Breast epithelium (tissue), 3 donors: ENCODE data around the gene TMEM161A.

Source experiments
- POLR2A ChIP-seq: fragments of 450-650 bp; IDR thresholded peaks from one replicate; pipeline ENCODE4 v1.6.1; 2016; ENCODE audit warnings: antibody characterized with exemption, mild to moderate bottlenecking, moderate library complexity
- POLR2AphosphoS5 ChIP-seq, 3 donors: sonication (generic); formaldehyde crosslinking; IDR thresholded peaks; one replicate each; pipeline ENCODE4 v1.6.1; 2017; ENCODE audit warnings: antibody characterized with exemption in 3 of 3
- TF ChIP-seq, protein P1 (sequence below), 3 donors: fragments of 450-650 bp; IDR thresholded peaks; one replicate each; pipeline ENCODE4 v1.5.1; 2016 to 2017; ENCODE audit warnings: antibody characterized with exemption in 3 of 3, mild to moderate bottlenecking in 3 of 3, moderate library complexity in 3 of 3

DNA sequence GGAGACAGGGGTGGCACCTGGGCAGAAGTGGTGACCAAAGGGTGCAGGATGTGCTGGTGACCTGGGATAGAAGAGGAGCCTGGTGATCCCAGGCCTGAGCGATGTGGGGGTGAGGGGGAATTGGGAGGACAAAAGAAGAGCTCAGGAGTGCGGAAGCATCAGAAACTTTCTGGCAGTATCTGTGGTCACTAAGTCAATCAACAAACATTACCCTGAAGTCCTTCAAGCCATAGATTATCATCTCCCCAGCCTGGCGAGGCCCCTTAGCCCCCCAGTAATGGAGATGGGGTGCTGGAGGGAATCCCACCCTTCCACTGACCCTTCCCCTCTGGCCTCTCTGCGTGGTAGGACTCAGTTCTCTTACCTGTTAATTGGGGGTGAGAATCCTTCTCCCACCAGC is 21.3 kb upstream of the TMEM161A start:
- TF ChIP-seq POLR2A (no peak), POLR2AphosphoS5 (IDR thresholded peaks at IDR 0.05) (no peak)
- TF ChIP-seq, protein P1, sequence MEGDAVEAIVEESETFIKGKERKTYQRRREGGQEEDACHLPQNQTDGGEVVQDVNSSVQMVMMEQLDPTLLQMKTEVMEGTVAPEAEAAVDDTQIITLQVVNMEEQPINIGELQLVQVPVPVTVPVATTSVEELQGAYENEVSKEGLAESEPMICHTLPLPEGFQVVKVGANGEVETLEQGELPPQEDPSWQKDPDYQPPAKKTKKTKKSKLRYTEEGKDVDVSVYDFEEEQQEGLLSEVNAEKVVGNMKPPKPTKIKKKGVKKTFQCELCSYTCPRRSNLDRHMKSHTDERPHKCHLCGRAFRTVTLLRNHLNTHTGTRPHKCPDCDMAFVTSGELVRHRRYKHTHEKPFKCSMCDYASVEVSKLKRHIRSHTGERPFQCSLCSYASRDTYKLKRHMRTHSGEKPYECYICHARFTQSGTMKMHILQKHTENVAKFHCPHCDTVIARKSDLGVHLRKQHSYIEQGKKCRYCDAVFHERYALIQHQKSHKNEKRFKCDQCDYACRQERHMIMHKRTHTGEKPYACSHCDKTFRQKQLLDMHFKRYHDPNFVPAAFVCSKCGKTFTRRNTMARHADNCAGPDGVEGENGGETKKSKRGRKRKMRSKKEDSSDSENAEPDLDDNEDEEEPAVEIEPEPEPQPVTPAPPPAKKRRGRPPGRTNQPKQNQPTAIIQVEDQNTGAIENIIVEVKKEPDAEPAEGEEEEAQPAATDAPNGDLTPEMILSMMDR (IDR thresholded peaks at IDR 0.05): no peak
